Loucy (cell line): ENCODE results near the gene HDAC10.

ENCODE experiments used
- CTCF ChIP-seq: fragments of 200-600 bp; sonication (generic); conservative IDR thresholded peaks from 2 replicates; pipeline ENCODE4 v1.5.1; 2014; ENCODE audit warnings: mild to moderate bottlenecking, antibody characterized with exemption, low read length
- EZH2phosphoT487 ChIP-seq: fragments of 200-600 bp; IDR thresholded peaks from 2 replicates; pipeline ENCODE4 v1.6.1; 2018; ENCODE audit warnings: antibody characterized with exemption, mild to moderate bottlenecking, moderate library complexity, borderline replicate concordance

- TF ChIP-seq CTCF (no peak), EZH2phosphoT487 (no peak)
Observed at GRCh38 chr22:50228366-50228765, 22.7 kb downstream of the HDAC10 start.
